Upper lobe of left lung (tissue), 4 donors: ENCODE data around the gene HS6ST2.

Experiments
- EP300 ChIP-seq, 4 donors: sonication (generic); formaldehyde crosslinking; IDR thresholded peaks; one replicate each; pipeline ENCODE4 v1.5.1; 2017; ENCODE audit warnings: antibody characterized with exemption in 4 of 4, control low read depth in 2 of 4
- POLR2A ChIP-seq, 4 donors: fragments of 450-650 bp; IDR thresholded peaks; one replicate each; pipeline ENCODE4 v1.5.1; 2016 to 2017; ENCODE audit warnings: antibody characterized with exemption in 4 of 4, mild to moderate bottlenecking in 2 of 4
- POLR2AphosphoS5 ChIP-seq, 2 donors: sonication (generic); formaldehyde crosslinking; IDR thresholded peaks; one replicate each; pipeline ENCODE4 v1.5.1; 2017; ENCODE audit warnings: antibody characterized with exemption in 2 of 2
- TF ChIP-seq, protein P1 (sequence below), 6 experiments: fragments of 450-650 bp in 4 of 6; fragments of 200-600 bp in 2 of 6; sonication (generic) in 2 of 6; IDR thresholded peaks; one replicate each; pipeline ENCODE4 v1.5.1; 2016 to 2019; ENCODE audit warnings: antibody characterized with exemption in 6 of 6

DNA sequence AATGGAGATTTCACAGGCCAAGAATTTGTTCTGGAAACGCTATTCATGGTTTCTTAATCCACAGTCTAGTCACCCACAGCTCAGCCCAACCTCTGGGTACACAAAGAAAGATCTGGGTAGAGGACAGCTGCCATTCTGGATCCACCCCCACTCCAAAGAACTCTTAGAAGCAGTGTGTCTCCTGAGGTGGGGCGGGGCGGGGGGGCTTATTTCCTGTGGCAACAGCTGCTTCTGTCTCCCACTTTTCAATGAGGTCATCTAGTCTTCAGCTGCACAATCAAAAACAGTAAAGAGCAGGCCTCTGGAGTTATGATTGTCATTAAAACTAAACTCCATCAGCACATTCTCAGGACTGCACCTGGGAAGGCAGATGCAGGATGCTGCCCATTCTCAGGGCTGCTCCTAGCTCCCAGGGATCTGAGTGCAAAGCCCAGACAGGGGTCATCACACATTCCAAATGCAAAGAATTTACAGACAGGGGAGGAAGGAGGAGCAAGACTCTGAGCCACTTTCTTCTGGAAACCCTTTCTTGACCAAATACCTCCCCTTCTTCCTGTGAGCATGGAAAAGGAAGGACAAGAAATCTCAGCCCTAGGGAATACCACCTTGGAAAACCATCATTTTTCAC lies 207.3 kb downstream of the HS6ST2 start:
- TF ChIP-seq POLR2AphosphoS5 (IDR thresholded peaks at IDR 0.05) (no peak), POLR2A (IDR thresholded peaks at IDR 0.05) (no peak), EP300 (IDR thresholded peaks at IDR 0.05) (no peak)
- TF ChIP-seq, protein P1, sequence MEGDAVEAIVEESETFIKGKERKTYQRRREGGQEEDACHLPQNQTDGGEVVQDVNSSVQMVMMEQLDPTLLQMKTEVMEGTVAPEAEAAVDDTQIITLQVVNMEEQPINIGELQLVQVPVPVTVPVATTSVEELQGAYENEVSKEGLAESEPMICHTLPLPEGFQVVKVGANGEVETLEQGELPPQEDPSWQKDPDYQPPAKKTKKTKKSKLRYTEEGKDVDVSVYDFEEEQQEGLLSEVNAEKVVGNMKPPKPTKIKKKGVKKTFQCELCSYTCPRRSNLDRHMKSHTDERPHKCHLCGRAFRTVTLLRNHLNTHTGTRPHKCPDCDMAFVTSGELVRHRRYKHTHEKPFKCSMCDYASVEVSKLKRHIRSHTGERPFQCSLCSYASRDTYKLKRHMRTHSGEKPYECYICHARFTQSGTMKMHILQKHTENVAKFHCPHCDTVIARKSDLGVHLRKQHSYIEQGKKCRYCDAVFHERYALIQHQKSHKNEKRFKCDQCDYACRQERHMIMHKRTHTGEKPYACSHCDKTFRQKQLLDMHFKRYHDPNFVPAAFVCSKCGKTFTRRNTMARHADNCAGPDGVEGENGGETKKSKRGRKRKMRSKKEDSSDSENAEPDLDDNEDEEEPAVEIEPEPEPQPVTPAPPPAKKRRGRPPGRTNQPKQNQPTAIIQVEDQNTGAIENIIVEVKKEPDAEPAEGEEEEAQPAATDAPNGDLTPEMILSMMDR (IDR thresholded peaks at IDR 0.05), result no peak
